ENCODE results near the gene PRR16.

GRCh38 chr5:120734033-120734432 is 269.9 kb downstream of the PRR16 start:
- TF ChIP-seq CTCF (IDR thresholded peaks at IDR 0.05; ENCODE audit: low read depth, low read length) (no peak), POLR2A (IDR thresholded peaks at IDR 0.05; ENCODE audit: extremely low read depth, insufficient read length) (no peak), MYC (IDR thresholded peaks at IDR 0.05; ENCODE audit: low read depth, low read length) (no peak), MAX (IDR thresholded peaks at IDR 0.05; ENCODE audit: low read depth, low read length) (no peak)
